HCT116 (cell line): ENCODE results near the gene DLX5. TPM values are rescaled to one million over a fixed set of nuclear protein-coding genes. Genes with fewer than 3 reads are reported as not detected.

Source experiments
- ATAC-seq: fragments of 200-7000 bp; cut with Tn5 transposase; 2 replicates; pipeline ENCODE4 v1.9.1; 2020; ENCODE audit warnings: mild to moderate bottlenecking, moderate library complexity
- BruUV-seq: library from RNA; stranded (reverse); fragments of 400-500 nt; replicated peaks from 2 replicates; lab custom pipeline; 2021; lab: Mats Ljungman, UMichigan
- CTCF ChIA-PET: fragments of 300-600 bp; sonication (Branson Sonifier 250); formaldehyde crosslinking; loops from one replicate; lab custom pipeline; 2021; ENCODE audit warnings: antibody characterized with exemption; lab: Charles Lee
- POLR2A ChIA-PET: fragments of 300-600, 350-600 bp; sonication (Branson Sonifier 250); formaldehyde crosslinking; loops from one replicate; lab custom pipeline; 2021; ENCODE audit warnings: antibody characterized with exemption; lab: Charles Lee
- RAD21 ChIA-PET, 2 experiments: fragments of 300-600 bp; sonication (Branson Sonifier 250); formaldehyde crosslinking; loops; one replicate each; lab custom pipeline; 2023; ENCODE audit warnings: low total read pairs in 2 of 2; ENCODE audit not compliant: uncharacterized antibody in 2 of 2, unreplicated experiment in 2 of 2, low non-redundant PET in 1 of 2; lab: Charles Lee
- DNase-seq: peaks from one replicate; pipeline ENCODE4 v3.0.0-alpha.2; 2010; ENCODE audit warnings: low read depth, low spot score
- H2AFZ ChIP-seq: fragments of 200-600 bp; shearing (Covaris generic), sonication (generic); 2 replicates; pipeline ENCODE4 v1.6.1; 2017; ENCODE audit warnings: low read depth, mixed run types, mixed read lengths, antibody characterized with exemption, low read length; ENCODE audit not compliant: poor library complexity, severe bottlenecking
- H3K27ac ChIP-seq: 2 replicates; pipeline ENCODE4 v1.5.1; 2012; ENCODE audit warnings: low read depth, low read length
- H3K27me3 ChIP-seq: fragments of 200-600 bp; sonication (generic); 2 replicates; pipeline ENCODE4 v1.6.1; 2016; ENCODE audit warnings: mixed run types, low read length, mixed read lengths; ENCODE audit not compliant: insufficient read depth
- H3K36me3 ChIP-seq, 2 experiments: fragments of 200-500 bp in 1 of 2; fragments of 200-600 bp in 1 of 2; sonication (Bioruptor generic) in 1 of 2; sonication (generic) in 1 of 2; 2 replicates each; pipeline versions ENCODE4 v1.5.1 to v1.6.1; 2014 to 2016; ENCODE audit warnings: low read length in 2 of 2, inconsistent platforms in 1 of 2, mixed read lengths in 1 of 2, mixed run types in 1 of 2; ENCODE audit not compliant: insufficient read depth in 2 of 2, control insufficient read depth in 1 of 2
- H3K4me1 ChIP-seq, 2 experiments: fragments of 200-600 bp in 1 of 2; sonication (generic) in 1 of 2; 2 replicates each; pipeline versions ENCODE4 v1.5.1 to v1.6.1; 2012 to 2017; ENCODE audit warnings: low read length in 2 of 2, inconsistent platforms in 1 of 2, mild to moderate bottlenecking in 1 of 2, mixed read lengths in 1 of 2, mixed run types in 1 of 2, moderate library complexity in 1 of 2; ENCODE audit not compliant: insufficient read depth in 2 of 2, control insufficient read depth in 1 of 2
- H3K4me2 ChIP-seq: fragments of 200-600 bp; sonication (generic); 2 replicates; pipeline ENCODE4 v1.6.1; 2017; ENCODE audit warnings: mixed run types, low read length, mixed read lengths
- H3K4me3 ChIP-seq, 2 experiments: fragments of 200-600 bp in 1 of 2; sonication (generic) in 1 of 2; replicated peaks in 1 of 2; 2 replicates each; pipeline ENCODE4 v1.5.1; 2011 to 2016; ENCODE audit warnings: low read length in 2 of 2, control low read depth in 1 of 2, low read depth in 1 of 2, mild to moderate bottlenecking in 1 of 2, mixed read lengths in 1 of 2, mixed run types in 1 of 2
- H3K79me2 ChIP-seq: fragments of 200-600 bp; sonication (generic); 2 replicates; pipeline ENCODE4 v1.6.1; 2017; ENCODE audit warnings: mild to moderate bottlenecking, mixed run types, low read length, moderate library complexity, mixed read lengths; ENCODE audit not compliant: insufficient read depth
- H3K9ac ChIP-seq: fragments of 200-600 bp; sonication (generic); 2 replicates; pipeline ENCODE4 v1.6.1; 2016; ENCODE audit warnings: low read length, mixed read lengths
- H3K9me2 ChIP-seq: fragments of 200-600 bp; sonication (generic), shearing (Covaris generic); 2 replicates; pipeline ENCODE4 v1.6.1; 2017; ENCODE audit warnings: mixed run types, mild to moderate bottlenecking, moderate library complexity; ENCODE audit not compliant: insufficient read depth
- H3K9me3 ChIP-seq, 2 experiments: fragments of 200-500 bp in 1 of 2; fragments of 200-600 bp in 1 of 2; sonication (Bioruptor generic) in 1 of 2; sonication (generic) in 1 of 2; 2 replicates each; pipeline ENCODE4 v1.6.1; 2014 to 2017; ENCODE audit warnings: low read length in 2 of 2, mixed read lengths in 2 of 2, inconsistent platforms in 1 of 2, low read depth in 1 of 2, mild to moderate bottlenecking in 1 of 2, mixed run types in 1 of 2, moderate library complexity in 1 of 2; ENCODE audit not compliant: control insufficient read depth in 1 of 2, insufficient read depth in 1 of 2
- H4K20me1 ChIP-seq: fragments of 200-600 bp; sonication (generic), shearing (Covaris generic); 2 replicates; pipeline ENCODE4 v1.6.1; 2017; ENCODE audit warnings: mixed run types, mild to moderate bottlenecking, moderate library complexity; ENCODE audit not compliant: insufficient read depth
- CBX3 ChIP-seq: IDR thresholded peaks from 2 replicates; pipeline ENCODE4 v1.6.1; 2012; ENCODE audit warnings: low read depth
- CEBPB ChIP-seq: IDR thresholded peaks from 2 replicates; pipeline ENCODE4 v1.6.1; 2012; ENCODE audit warnings: low read depth
- EGR1 ChIP-seq: IDR thresholded peaks from 2 replicates; pipeline ENCODE4 v1.6.1; 2012; ENCODE audit warnings: low read depth
- ELF1 ChIP-seq: IDR thresholded peaks from 2 replicates; pipeline ENCODE4 v1.6.1; 2012; ENCODE audit warnings: low read depth, borderline replicate concordance
- EZH2 ChIP-seq: fragments of 200-600 bp; sonication (generic); IDR thresholded peaks from 2 replicates; pipeline ENCODE4 v1.6.1; 2017; ENCODE audit warnings: antibody characterized with exemption, mixed run types
- EZH2phosphoT487 ChIP-seq: fragments of 200-600 bp; IDR thresholded peaks from 2 replicates; pipeline ENCODE4 v1.6.1; 2018; ENCODE audit warnings: antibody characterized with exemption, borderline replicate concordance
- JUND ChIP-seq: IDR thresholded peaks from 2 replicates; pipeline ENCODE4 v1.6.1; 2012
- POLR2A ChIP-seq: IDR thresholded peaks from 2 replicates; pipeline ENCODE4 v1.7.0; 2011; ENCODE audit warnings: borderline replicate concordance; ENCODE audit not compliant: insufficient read depth, insufficient read length; ENCODE audit errors: extremely low read depth
- POLR2AphosphoS5 ChIP-seq: IDR thresholded peaks from 2 replicates; pipeline ENCODE4 v1.6.1; 2011; ENCODE audit warnings: mild to moderate bottlenecking, low read depth, low read length, moderate library complexity
- RAD21 ChIP-seq: IDR thresholded peaks from 2 replicates; pipeline ENCODE4 v1.6.1; 2012; ENCODE audit warnings: low read depth, mild to moderate bottlenecking
- SIN3A ChIP-seq: IDR thresholded peaks from 2 replicates; pipeline ENCODE4 v1.6.1; 2012; ENCODE audit warnings: low read depth
- SRF ChIP-seq: IDR thresholded peaks from 2 replicates; pipeline ENCODE4 v1.6.1; 2012; ENCODE audit warnings: low read depth
- YY1 ChIP-seq: IDR thresholded peaks from 2 replicates; pipeline ENCODE4 v1.6.1; 2011; ENCODE audit warnings: low read length, low read depth, moderate library complexity, mild to moderate bottlenecking; ENCODE audit not compliant: insufficient replicate concordance; ENCODE audit errors: extremely low read depth
- ZFX ChIP-seq: fragments of 450-650 bp; IDR thresholded peaks from 2 replicates; pipeline ENCODE4 v1.6.1; 2017
- ZNF274 ChIP-seq: fragments of 200-500 bp; sonication (Bioruptor generic); IDR thresholded peaks from 2 replicates; pipeline ENCODE4 v1.6.1; 2014; ENCODE audit warnings: mild to moderate bottlenecking, low read depth, low read length, inconsistent platforms
- intact Hi-C: fragments of 100-400 bp; cut with micrococcal nuclease; formaldehyde crosslinking; loops from 2 replicates; pipeline ENCODE4 v1.10.0; 2022
- total RNA-seq: library from RNA; stranded (reverse); gene quantifications from one replicate; pipeline ENCODE4 v1.2.1, GENCODE V29; 2021; ENCODE audit not compliant: unreplicated experiment
- TF ChIP-seq, protein P1 (sequence below): IDR thresholded peaks from 2 replicates; pipeline ENCODE4 v1.6.1; 2011; ENCODE audit warnings: mild to moderate bottlenecking, low read length, moderate library complexity; ENCODE audit not compliant: insufficient replicate concordance; ENCODE audit errors: extremely low read depth
- TF ChIP-seq, protein P2 (sequence below): IDR thresholded peaks from 2 replicates; pipeline ENCODE4 v1.6.1; 2012
- TF ChIP-seq, protein P3 (sequence below): IDR thresholded peaks from 2 replicates; pipeline ENCODE4 v1.6.1; 2012

Gene DLX5
- total RNA-seq, 1 experiment from 2014 or later, result not detected

DNA sequence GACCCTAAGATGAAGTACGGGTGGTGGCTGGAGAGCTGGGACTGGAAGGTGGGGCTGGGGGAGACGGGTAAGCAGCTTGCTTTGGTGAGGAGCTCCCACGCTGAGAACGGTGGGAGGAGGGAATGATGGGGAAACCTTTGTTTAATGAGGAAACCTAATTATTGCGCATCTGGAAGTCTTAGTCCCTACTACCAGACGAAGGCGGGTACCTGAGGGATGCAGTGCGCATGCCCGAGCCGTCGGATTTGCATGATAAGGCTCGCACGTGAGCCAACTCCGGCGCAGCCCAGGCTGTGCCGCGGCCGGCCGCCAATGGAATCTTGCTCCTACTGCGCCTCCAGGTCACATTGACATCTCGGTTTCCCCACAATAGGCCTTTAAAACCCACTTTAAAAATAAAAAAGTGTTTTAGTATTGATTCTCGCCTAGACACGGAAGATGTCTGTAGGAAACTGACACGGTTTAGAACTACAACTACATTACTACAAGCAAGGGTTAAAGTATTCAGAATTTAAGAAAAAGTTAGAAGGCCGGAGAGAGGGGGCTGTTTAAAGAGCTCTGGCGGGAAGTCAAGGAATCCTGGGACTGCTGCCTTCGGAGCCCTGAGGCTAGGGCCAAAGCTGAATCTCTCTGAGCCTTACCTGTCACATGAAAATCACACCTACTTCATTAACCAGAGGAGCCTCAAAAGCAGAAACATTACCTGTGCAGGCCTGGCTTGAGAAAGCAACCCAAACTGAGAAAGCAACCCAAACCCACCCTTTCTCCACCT is 31.4 kb downstream of the DLX5 start:
- H3K27me3 ChIP-seq, result peaks cover 52% of the 10 kb centered on the region
- TF ChIP-seq POLR2A (no peak), POLR2AphosphoS5 (no peak), ELF1 (no peak), CBX3 (no peak), ZNF274 (no peak), SIN3A (no peak), JUND (no peak), CEBPB (no peak), EGR1 (no peak), SRF (no peak), YY1 (no peak), EZH2 (no peak), RAD21 (no peak), EZH2phosphoT487 (no peak), ZFX (no peak)
- TF ChIP-seq, protein P1, sequence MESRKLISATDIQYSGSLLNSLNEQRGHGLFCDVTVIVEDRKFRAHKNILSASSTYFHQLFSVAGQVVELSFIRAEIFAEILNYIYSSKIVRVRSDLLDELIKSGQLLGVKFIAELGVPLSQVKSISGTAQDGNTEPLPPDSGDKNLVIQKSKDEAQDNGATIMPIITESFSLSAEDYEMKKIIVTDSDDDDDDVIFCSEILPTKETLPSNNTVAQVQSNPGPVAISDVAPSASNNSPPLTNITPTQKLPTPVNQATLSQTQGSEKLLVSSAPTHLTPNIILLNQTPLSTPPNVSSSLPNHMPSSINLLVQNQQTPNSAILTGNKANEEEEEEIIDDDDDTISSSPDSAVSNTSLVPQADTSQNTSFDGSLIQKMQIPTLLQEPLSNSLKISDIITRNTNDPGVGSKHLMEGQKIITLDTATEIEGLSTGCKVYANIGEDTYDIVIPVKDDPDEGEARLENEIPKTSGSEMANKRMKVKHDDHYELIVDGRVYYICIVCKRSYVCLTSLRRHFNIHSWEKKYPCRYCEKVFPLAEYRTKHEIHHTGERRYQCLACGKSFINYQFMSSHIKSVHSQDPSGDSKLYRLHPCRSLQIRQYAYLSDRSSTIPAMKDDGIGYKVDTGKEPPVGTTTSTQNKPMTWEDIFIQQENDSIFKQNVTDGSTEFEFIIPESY, result no peak
- TF ChIP-seq, protein P2, sequence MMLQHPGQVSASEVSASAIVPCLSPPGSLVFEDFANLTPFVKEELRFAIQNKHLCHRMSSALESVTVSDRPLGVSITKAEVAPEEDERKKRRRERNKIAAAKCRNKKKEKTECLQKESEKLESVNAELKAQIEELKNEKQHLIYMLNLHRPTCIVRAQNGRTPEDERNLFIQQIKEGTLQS, result no peak
- TF ChIP-seq, protein P3, sequence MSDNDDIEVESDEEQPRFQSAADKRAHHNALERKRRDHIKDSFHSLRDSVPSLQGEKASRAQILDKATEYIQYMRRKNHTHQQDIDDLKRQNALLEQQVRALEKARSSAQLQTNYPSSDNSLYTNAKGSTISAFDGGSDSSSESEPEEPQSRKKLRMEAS, result no peak
- H3K9ac ChIP-seq, result no peak overlapping the region
- no peaks in the 10 kb centered on the region for H3K79me2 ChIP-seq
- no peak overlapping the region for H3K4me3 ChIP-seq
- intact Hi-C loops, result no loop called here
- no TSS peak for BruUV-seq
- no peaks in the 10 kb centered on the region for H4K20me1 ChIP-seq
- ChIA-PET RAD21 (no interaction called here), CTCF (no interaction called here), POLR2A (no interaction called here)
- H3K36me3 ChIP-seq, result no peaks in the 10 kb centered on the region
- no peaks in the 10 kb centered on the region for H3K9me2 ChIP-seq
- ATAC-seq, result no peak
- no peaks in the 10 kb centered on the region for H3K4me1 ChIP-seq
- no peak for DNase-seq
- H3K9me3 ChIP-seq, result no peaks in the 10 kb centered on the region
- H2AFZ ChIP-seq, result no peak overlapping the region
- no peak overlapping the region for H3K4me2 ChIP-seq
- H3K27ac ChIP-seq, result no peak overlapping the region
